SK-N-SH (cell line): ENCODE measurements around the gene FAM78B. TPM values are rescaled to one million over a fixed set of nuclear protein-coding genes. Genes with fewer than 3 reads are reported as not detected.

Experiments used
- CTCF ChIA-PET: fragments of 300-600, 350-600 bp; formaldehyde crosslinking; extraction: SDS; loops from one replicate; lab custom pipeline; 2021; lab: Yijun Ruan, JAX
- POLR2A ChIA-PET: fragments of 350-600 bp; sonication (Branson Sonifier 250); formaldehyde crosslinking; extraction: SDS; loops from one replicate; lab custom pipeline; 2020; ENCODE audit warnings: antibody characterized with exemption, inconsistent platforms; lab: Yijun Ruan, JAX
- DNase-seq: peaks from one replicate; pipeline ENCODE4 v3.0.0; 2012
- H2AFZ ChIP-seq: fragments of 200-600 bp; sonication (generic); 2 replicates; pipeline ENCODE4 v1.8.1; 2016; ENCODE audit warnings: antibody characterized with exemption, mild to moderate bottlenecking, low read depth
- H3F3A ChIP-seq: fragments of 200-600 bp; sonication (generic); replicated peaks from 2 replicates; pipeline ENCODE3; 2016; ENCODE audit warnings: antibody characterized with exemption, mild to moderate bottlenecking; ENCODE audit not compliant: insufficient read depth
- H3K27ac ChIP-seq, 2 experiments: fragments of 200-500 bp in 1 of 2; fragments of 200-600 bp in 1 of 2; sonication (Bioruptor generic) in 1 of 2; sonication (generic), shearing (Covaris generic) in 1 of 2; 2 replicates each; pipeline versions ENCODE4 v1.5.1 to v1.6.1; 2014 to 2016; ENCODE audit warnings: low read depth in 2 of 2, inconsistent platforms in 1 of 2, low read length in 1 of 2, mild to moderate bottlenecking in 1 of 2, mixed read lengths in 1 of 2
- H3K27me3 ChIP-seq: fragments of 200-600 bp; sonication (generic), shearing (Covaris generic); 2 replicates; pipeline ENCODE4 v1.6.1; 2016; ENCODE audit warnings: mixed run types; ENCODE audit not compliant: insufficient read depth
- H3K36me3 ChIP-seq, 2 experiments: fragments of 200-500 bp in 1 of 2; fragments of 200-600 bp in 1 of 2; sonication (Bioruptor generic) in 1 of 2; sonication (generic) in 1 of 2; replicated peaks in 1 of 2; 2 replicates each; pipeline versions ENCODE3 to v1.5.1; 2014 to 2016; ENCODE audit warnings: low read length in 1 of 2, mild to moderate bottlenecking in 1 of 2; ENCODE audit not compliant: insufficient read depth in 2 of 2, control insufficient read depth in 1 of 2
- H3K4me1 ChIP-seq, 2 experiments: fragments of 200-500 bp in 1 of 2; fragments of 200-600 bp in 1 of 2; sonication (Bioruptor generic) in 1 of 2; sonication (generic), shearing (Covaris generic) in 1 of 2; 2 replicates each; pipeline versions ENCODE4 v1.5.1 to v1.6.1; 2014 to 2016; ENCODE audit warnings: low read depth in 1 of 2, low read length in 1 of 2, mixed run types in 1 of 2; ENCODE audit not compliant: insufficient read depth in 2 of 2, control insufficient read depth in 1 of 2
- H3K4me2 ChIP-seq: fragments of 200-600 bp; sonication (generic), shearing (Covaris generic); 2 replicates; pipeline ENCODE4 v1.6.1; 2017; ENCODE audit warnings: mixed run types
- H3K4me3 ChIP-seq, 2 experiments: fragments of 200-500 bp in 1 of 2; fragments of 200-600 bp in 1 of 2; sonication (Bioruptor generic) in 1 of 2; sonication (generic), shearing (Covaris generic) in 1 of 2; 2 replicates each; pipeline versions ENCODE4 v1.5.1 to v1.8.1; 2014 to 2016; ENCODE audit warnings: low read depth in 2 of 2, inconsistent platforms in 1 of 2, low read length in 1 of 2, mild to moderate bottlenecking in 1 of 2, mixed read lengths in 1 of 2, moderate library complexity in 1 of 2
- H3K79me2 ChIP-seq: fragments of 200-600 bp; sonication (generic); 2 replicates; pipeline ENCODE4 v1.8.1; 2017; ENCODE audit warnings: mild to moderate bottlenecking; ENCODE audit not compliant: insufficient read depth
- H3K9ac ChIP-seq: fragments of 200-600 bp; sonication (generic); 2 replicates; pipeline ENCODE4 v1.6.1; 2017; ENCODE audit warnings: mixed run types
- H3K9me2 ChIP-seq: fragments of 200-600 bp; sonication (generic); 2 replicates; pipeline ENCODE4 v1.6.1; 2017; ENCODE audit warnings: mixed run types
- H3K9me3 ChIP-seq: fragments of 200-600 bp; sonication (generic); 2 replicates; pipeline ENCODE4 v1.6.1; 2017; ENCODE audit warnings: mixed run types, mild to moderate bottlenecking, moderate library complexity
- H4K20me1 ChIP-seq: fragments of 200-600 bp; sonication (generic); 2 replicates; pipeline ENCODE4 v1.6.1; 2017; ENCODE audit warnings: mild to moderate bottlenecking, mixed run types; ENCODE audit not compliant: insufficient read depth
- CHD2 ChIP-seq: fragments of 150-350 bp; IDR thresholded peaks from 2 replicates; pipeline ENCODE4 v1.6.1; 2018; ENCODE audit warnings: low read length; ENCODE audit not compliant: partially characterized antibody
- CTCF ChIP-seq: fragments of 200-600 bp; sonication (generic); IDR thresholded peaks from 2 replicates; pipeline ENCODE4 v1.6.1; 2017; ENCODE audit warnings: antibody characterized with exemption, mild to moderate bottlenecking, moderate library complexity
- EP300 ChIP-seq, 2 experiments: IDR thresholded peaks; 2 replicates each; pipeline versions ENCODE4 v1.4.0 to v1.6.1; 2012; ENCODE audit warnings: borderline replicate concordance in 1 of 2, low read depth in 1 of 2, low read length in 1 of 2
- EZH2phosphoT487 ChIP-seq: fragments of 200-600 bp; sonication (generic); IDR thresholded peaks from 2 replicates; pipeline ENCODE4 v1.6.1; 2017; ENCODE audit warnings: low read depth, mixed run types, mild to moderate bottlenecking, antibody characterized with exemption, moderate library complexity, borderline replicate concordance
- FOSL2 ChIP-seq: IDR thresholded peaks from 2 replicates; pipeline ENCODE4 v1.4.0; 2012; ENCODE audit warnings: low read depth, mild to moderate bottlenecking, moderate library complexity, borderline replicate concordance
- FOXJ3 ChIP-seq: sonication (generic); formaldehyde crosslinking; IDR thresholded peaks from 2 replicates; pipeline ENCODE4 v1.5.1; 2020; ENCODE audit warnings: mild to moderate bottlenecking, missing genetic modification reagents
- FOXM1 ChIP-seq: IDR thresholded peaks from 2 replicates; pipeline ENCODE4 v1.4.0; 2012; ENCODE audit warnings: low read depth, mild to moderate bottlenecking
- IRF3 ChIP-seq: fragments of 150-350 bp; IDR thresholded peaks from 2 replicates; pipeline ENCODE4 v1.6.1; 2016; ENCODE audit warnings: mild to moderate bottlenecking, low read depth, low read length
- JUND ChIP-seq: IDR thresholded peaks from 2 replicates; pipeline ENCODE4 v1.4.0; 2012
- MAX ChIP-seq: IDR thresholded peaks from 2 replicates; pipeline ENCODE4 v1.4.0; 2012; ENCODE audit warnings: low read depth
- NRF1 ChIP-seq: IDR thresholded peaks from 2 replicates; pipeline ENCODE4 v1.6.1; 2012; ENCODE audit warnings: low read depth, mild to moderate bottlenecking, low read length
- PBX3 ChIP-seq: IDR thresholded peaks from 2 replicates; pipeline ENCODE4; 2012
- POLR2AphosphoS5 ChIP-seq: IDR thresholded peaks from 2 replicates; pipeline ENCODE4 v1.6.1; 2012; ENCODE audit warnings: low read depth, low read length
- RAD21 ChIP-seq: IDR thresholded peaks from 2 replicates; pipeline ENCODE4 v1.6.1; 2012; ENCODE audit warnings: mild to moderate bottlenecking, low read length
- TCF12 ChIP-seq: IDR thresholded peaks from 2 replicates; pipeline ENCODE4 v1.4.0; 2012
- TEAD4 ChIP-seq: IDR thresholded peaks from 2 replicates; pipeline ENCODE4 v1.4.0; 2012; ENCODE audit warnings: mild to moderate bottlenecking, borderline replicate concordance; ENCODE audit not compliant: insufficient read depth
- USF1 ChIP-seq: IDR thresholded peaks from 2 replicates; pipeline ENCODE4 v1.4.0; 2012; ENCODE audit warnings: low read depth, borderline replicate concordance
- YY1 ChIP-seq: IDR thresholded peaks from 2 replicates; pipeline ENCODE4 v1.4.0; 2012; ENCODE audit warnings: low read depth, mild to moderate bottlenecking
- WGBS: methylation state at CpG from one replicate; pipeline ENCODE4 v1.1.6; 2017; ENCODE audit warnings: low lambda C conversion rate; 5-methylcytosine and 5-hydroxymethylcytosine counted together
- polyA plus RNA-seq, 3 experiments: library from polyadenylated mRNA; depleted of rRNA; stranded (reverse); fragments of >200 nt; gene quantifications; 2 replicates each; pipeline ENCODE4 v1.2.3, GENCODE V29; 2012

FAM78B gene
- polyA plus RNA-seq, 1 of the 3 experiments (the other 2 are of a cell fraction): 0.36 TPM

- Histone ChIP-seq H3K9ac (no peak overlapping the region), H3K4me2 (no peak overlapping the region), H3K36me3 (no peaks in the 10 kb centered on the region), H3K27me3 (no peaks in the 10 kb centered on the region), H3K4me1 (peaks cover 0 to 6% of the 10 kb centered on the region in 2 experiments; a peak in 1 of 4 replicates), H3F3A (no peaks in the 10 kb centered on the region), H3K9me2 (no peaks in the 10 kb centered on the region), H3K4me3 (no peak overlapping the region), H2AFZ (no peak overlapping the region), H3K79me2 (no peaks in the 10 kb centered on the region), H3K9me3 (no peaks in the 10 kb centered on the region), H3K27ac (no peak overlapping the region), H4K20me1 (no peaks in the 10 kb centered on the region)
- ChIA-PET CTCF (no interaction called here), POLR2A (interaction anchor here (0.6 kb wide), 1 partner anchor 734 kb away, joined by 3 read pairs; no protein-coding TSS in a partner anchor)
- DNase-seq: no peak
- TF ChIP-seq FOSL2: no peak
- TF ChIP-seq EP300 (IDR thresholded peaks at IDR 0.05; ENCODE audit: borderline replicate concordance in 1 of 2, low read depth in 1 of 2, low read length in 1 of 2): no peak
- no peak for TF ChIP-seq IRF3
- no peak for TF ChIP-seq TCF12
- no peak for TF ChIP-seq NRF1
- TF ChIP-seq CTCF: no peak
- TF ChIP-seq RAD21: no peak
- 34% methylated on average over 10 of the region's 11 CpGs for WGBS
These were observed 134.0 kb downstream of the FAM78B start for GRCh38 chr1:166032572-166033371.

- H3K4me2 ChIP-seq: no peak overlapping the region
- ChIA-PET CTCF (no interaction called here), POLR2A (interaction anchor here (0.6 kb wide), 1 partner anchor 734 kb away, joined by 3 read pairs; no protein-coding TSS in a partner anchor)
- no peak for DNase-seq
- H4K20me1 ChIP-seq: no peaks in the 10 kb centered on the region
- peaks cover 0 to 6% of the 10 kb centered on the region in 2 experiments; a peak in 1 of 4 replicates for H3K4me1 ChIP-seq
- no peaks in the 10 kb centered on the region for H3F3A ChIP-seq
- H3K36me3 ChIP-seq: no peaks in the 10 kb centered on the region
- H3K9ac ChIP-seq: no peak overlapping the region
- WGBS: 58% methylated on average over 1 of the region's 1 CpG
- no peak overlapping the region for H3K27ac ChIP-seq
- H3K27me3 ChIP-seq: no peaks in the 10 kb centered on the region
- TF ChIP-seq YY1: no peak
- TF ChIP-seq EP300 (IDR thresholded peaks at IDR 0.05; ENCODE audit: borderline replicate concordance in 1 of 2, low read depth in 1 of 2, low read length in 1 of 2): no peak
- TF ChIP-seq TEAD4: no peak
- no peak for TF ChIP-seq FOXM1
- TF ChIP-seq CHD2: no peak
- TF ChIP-seq MAX: no peak
- no peak for TF ChIP-seq FOSL2
- no peak for TF ChIP-seq EZH2phosphoT487
- TF ChIP-seq TCF12: no peak
- TF ChIP-seq USF1: no peak
- no peak for TF ChIP-seq PBX3
- TF ChIP-seq FOXJ3 (CRISPR knock-in tag): no peak
- TF ChIP-seq POLR2AphosphoS5: no peak
- no peak for TF ChIP-seq JUND
- TF ChIP-seq RAD21: no peak
- H3K79me2 ChIP-seq: no peaks in the 10 kb centered on the region
- no peak overlapping the region for H3K4me3 ChIP-seq
- no peaks in the 10 kb centered on the region for H3K9me2 ChIP-seq
- no peak overlapping the region for H2AFZ ChIP-seq
- H3K9me3 ChIP-seq: no peaks in the 10 kb centered on the region
These were observed 134.7 kb downstream of the FAM78B start for GRCh38 chr1:166031932-166032571.
